Hepatocyte (in vitro differentiated cells): ENCODE results near the gene ELAVL4.

ENCODE experiments used
- EZH2phosphoT487 ChIP-seq: fragments of 200-600 bp; sonication (generic); IDR thresholded peaks from one replicate; pipeline ENCODE4 v1.6.1; 2018; ENCODE audit warnings: antibody characterized with exemption, mild to moderate bottlenecking, low read depth, moderate library complexity; ENCODE audit not compliant: unreplicated experiment, severe bottlenecking
- TF ChIP-seq, protein P1 (sequence below): fragments of 200-600 bp; sonication (generic); IDR thresholded peaks from 2 replicates; pipeline ENCODE4 v1.5.1; 2016; ENCODE audit warnings: antibody characterized with exemption, mild to moderate bottlenecking; ENCODE audit not compliant: poor library complexity

DNA sequence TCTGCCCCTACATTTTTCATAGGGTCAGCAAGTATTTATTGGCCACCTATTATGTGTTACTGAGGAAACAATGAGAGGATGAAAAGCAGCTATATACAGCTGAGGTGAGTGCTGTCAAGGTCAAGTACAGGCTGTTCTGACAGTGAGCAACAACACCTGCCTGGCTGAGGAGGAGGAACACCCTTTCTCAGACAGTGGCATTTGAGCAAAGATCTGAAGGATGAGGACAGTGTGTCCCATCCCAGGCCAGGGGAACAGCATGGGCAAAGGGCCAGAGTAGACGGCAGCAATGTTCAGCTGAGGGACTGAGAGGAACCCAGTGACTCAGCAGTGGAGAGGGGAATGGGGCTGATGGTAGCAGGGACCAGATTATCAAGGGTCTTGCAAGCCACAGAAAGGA lies 101.0 kb downstream of the ELAVL4 start:
- no peak for TF ChIP-seq EZH2phosphoT487
- TF ChIP-seq, protein P1, sequence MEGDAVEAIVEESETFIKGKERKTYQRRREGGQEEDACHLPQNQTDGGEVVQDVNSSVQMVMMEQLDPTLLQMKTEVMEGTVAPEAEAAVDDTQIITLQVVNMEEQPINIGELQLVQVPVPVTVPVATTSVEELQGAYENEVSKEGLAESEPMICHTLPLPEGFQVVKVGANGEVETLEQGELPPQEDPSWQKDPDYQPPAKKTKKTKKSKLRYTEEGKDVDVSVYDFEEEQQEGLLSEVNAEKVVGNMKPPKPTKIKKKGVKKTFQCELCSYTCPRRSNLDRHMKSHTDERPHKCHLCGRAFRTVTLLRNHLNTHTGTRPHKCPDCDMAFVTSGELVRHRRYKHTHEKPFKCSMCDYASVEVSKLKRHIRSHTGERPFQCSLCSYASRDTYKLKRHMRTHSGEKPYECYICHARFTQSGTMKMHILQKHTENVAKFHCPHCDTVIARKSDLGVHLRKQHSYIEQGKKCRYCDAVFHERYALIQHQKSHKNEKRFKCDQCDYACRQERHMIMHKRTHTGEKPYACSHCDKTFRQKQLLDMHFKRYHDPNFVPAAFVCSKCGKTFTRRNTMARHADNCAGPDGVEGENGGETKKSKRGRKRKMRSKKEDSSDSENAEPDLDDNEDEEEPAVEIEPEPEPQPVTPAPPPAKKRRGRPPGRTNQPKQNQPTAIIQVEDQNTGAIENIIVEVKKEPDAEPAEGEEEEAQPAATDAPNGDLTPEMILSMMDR: no peak
